Central memory CD4-positive, alpha-beta T cell (primary cell): ENCODE data around the gene PML.
A peak's percentile ranks its signal among the peaks of the same experiment; 100 is the strongest.
"Not testable (repeated sequence)": the region's sequence is repeated elsewhere in the genome, so short reads cannot be mapped to it uniquely, and the experiment has no call there.

Experiments used
- DNase-seq: peaks from one replicate; pipeline ENCODE4 v3.0.0; 2022

Gene PML

DNA sequence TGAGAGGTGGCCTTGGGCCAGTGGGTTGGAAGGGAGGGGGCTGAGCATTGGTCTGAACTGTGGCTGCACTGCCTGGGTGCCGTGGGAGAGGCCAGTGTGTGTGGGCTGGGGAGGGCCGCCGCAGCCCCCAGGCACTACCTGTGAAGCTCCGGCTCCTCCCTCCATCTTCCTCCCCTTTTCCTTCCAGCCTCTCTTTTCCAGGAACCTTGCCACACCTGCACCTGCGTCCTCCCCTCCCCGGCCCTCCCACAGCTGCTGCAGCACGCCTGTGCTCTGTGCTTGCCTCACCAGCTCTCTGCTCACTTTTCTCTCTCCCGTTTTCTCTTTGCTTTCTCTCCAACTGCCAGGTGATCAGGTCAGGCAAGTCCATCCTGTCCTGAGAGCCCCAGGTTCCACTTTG, 70.3 kb downstream of the PML start:
- DNase-seq: not testable (repeated sequence)

- peak; percentile 55 for DNase-seq
Observed at GRCh38 chr15:74065684-74066411, 71.3 kb downstream of the PML start.

GRCh38 chr15:74071645-74072044, 77.1 kb downstream of the PML start:
- not testable (repeated sequence) for DNase-seq

GRCh38 chr15:74072132-74072531, 77.6 kb downstream of the PML start:
- DNase-seq: not testable (repeated sequence)

- DNase-seq: not testable (repeated sequence)
Observed at GRCh38 chr15:74072614-74073337, 78.3 kb downstream of the PML start.

GRCh38 chr15:74075781-74076180, 81.3 kb downstream of the PML start:
- not testable (repeated sequence) for DNase-seq

GRCh38 chr15:74082450-74082849, 87.9 kb downstream of the PML start, which contains the start of gene GOLGA6A:
TSS of gene GOLGA6A (minus strand) at chr15:74082550. CDS start at chr15:74082509, 41 bp downstream.
- not testable (repeated sequence) for DNase-seq

GRCh38 chr15:74094567-74094966, 100.1 kb downstream of the PML start:
- DNase-seq: not testable (repeated sequence)

DNA sequence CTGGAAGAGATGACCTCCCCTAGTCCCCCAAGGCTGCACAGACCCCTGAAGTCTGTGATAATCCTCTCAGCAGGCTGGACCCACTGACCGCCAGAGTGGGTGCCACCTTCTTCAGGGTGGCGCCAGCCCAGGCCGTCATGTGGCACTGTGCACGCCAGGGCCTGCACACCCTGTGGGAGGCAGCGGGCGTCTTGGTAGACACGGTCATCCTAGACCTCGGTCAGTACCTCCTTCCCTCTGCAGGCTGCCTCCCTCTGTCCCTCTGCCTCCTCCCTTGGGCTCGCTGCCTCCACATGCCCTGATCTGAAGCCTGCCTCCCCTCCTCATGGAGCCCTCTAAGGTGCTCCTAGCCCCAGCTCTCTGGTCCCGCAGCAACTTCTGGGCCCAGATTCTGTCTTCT, 101.1 kb downstream of the PML start:
- DNase-seq: not testable (repeated sequence)

DNA sequence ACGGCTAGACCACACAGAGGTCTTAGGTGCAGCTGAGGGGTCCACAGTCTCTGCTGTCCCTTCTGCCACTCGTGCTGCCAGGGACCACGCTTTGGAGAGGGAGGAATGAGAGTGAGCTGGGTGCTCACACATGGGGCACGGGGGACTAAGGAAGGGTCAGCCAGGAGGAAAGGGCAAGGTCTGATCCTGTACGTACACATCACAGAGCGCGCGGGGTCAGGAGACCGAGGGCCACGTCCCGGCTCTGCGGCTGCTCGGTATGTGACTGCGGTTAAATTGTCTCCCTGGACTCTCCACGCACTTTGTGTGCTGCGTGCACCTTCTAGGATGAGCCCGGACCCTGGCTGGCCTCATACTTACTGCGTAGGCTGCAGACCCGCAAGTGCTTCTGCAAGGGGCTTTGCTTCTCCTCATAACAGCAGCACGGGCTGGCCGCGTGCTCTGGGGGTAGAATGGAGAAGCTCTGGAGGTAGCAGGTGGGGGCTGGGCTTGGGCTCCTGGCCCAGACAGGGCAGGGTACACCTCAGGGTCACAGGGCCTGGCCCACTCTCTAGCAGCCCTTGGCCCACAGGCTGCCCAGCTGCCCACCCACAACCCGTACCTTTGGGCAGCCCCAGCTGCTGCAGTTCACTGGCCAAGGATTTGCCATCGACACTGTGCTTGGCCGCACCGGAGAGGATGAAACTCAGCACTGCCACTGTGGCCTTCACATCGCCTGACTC, 102.4 kb downstream of the PML start:
- not testable (repeated sequence) for DNase-seq
